ENCODE measurements around the gene ST13. TPM values are rescaled to one million over a fixed set of nuclear protein-coding genes. Genes with fewer than 3 reads are reported as not detected.
"Not testable (repeated sequence)": the region's sequence is repeated elsewhere in the genome, so short reads cannot be mapped to it uniquely, and the experiment has no call there.

The ST13 gene
- polyA plus RNA-seq, 1 donor (not counting 4 experiments of a cell fraction or from before 2014, with no cell fraction given): 185 TPM

GRCh38 chr22:40874016-40874415 lies 17.6 kb upstream of the ST13 start:
- peaks cover 8 to 10% of the 10 kb centered on the region in 2 experiments for H3K36me3 ChIP-seq (ENCODE audit: control insufficient read depth in 2 of 2, extremely low read depth in 1 of 2, insufficient read depth in 2 of 2, low read length in 2 of 2)
- TF ChIP-seq EZH2 (IDR thresholded peaks at IDR 0.05; ENCODE audit: low read length) (no peak), CTCF (optimal IDR thresholded peaks at IDR 0.05 in 1 of 3, IDR thresholded peaks at IDR 0.05 in 1 of 3, conservative IDR thresholded peaks at IDR 0.05 in 1 of 3; ENCODE audit: extremely low read depth in 1 of 3, insufficient read depth in 2 of 3, low read length in 3 of 3) (no peak)
- H3K79me2 ChIP-seq (ENCODE audit: control insufficient read depth, insufficient read depth, low read length): no peaks in the 10 kb centered on the region
- no peaks in the 10 kb centered on the region for H3K4me1 ChIP-seq (ENCODE audit: control insufficient read depth, extremely low read depth, insufficient read depth, low read length)
- FAIRE-seq: no peak
- H3K4me2 ChIP-seq (ENCODE audit: control insufficient read depth, extremely low read depth, insufficient read depth, low read depth, low read length): no peak overlapping the region
- no peak for DNase-seq (ENCODE audit: low read depth, low spot score)
- H2AFZ ChIP-seq (ENCODE audit: control insufficient read depth, low read length): no peak overlapping the region
- no peaks in the 10 kb centered on the region for H3K9me3 ChIP-seq (ENCODE audit: control insufficient read depth, low read depth, low read length)
- no peak overlapping the region for H3K9ac ChIP-seq (ENCODE audit: control insufficient read depth, extremely low read depth, insufficient read depth, low read length)
- no peaks in the 10 kb centered on the region for H4K20me1 ChIP-seq (ENCODE audit: control insufficient read depth, extremely low read depth, insufficient read depth, low read length)
- no peak overlapping the region for H3K27ac ChIP-seq (ENCODE audit: control insufficient read depth, insufficient read depth, low read length)
- H3K4me3 ChIP-seq (ENCODE audit: control insufficient read depth in 2 of 3, extremely low read depth in 1 of 3, insufficient read depth in 2 of 3, low read depth in 1 of 3, low read length in 3 of 3): no peak overlapping the region
- no peaks in the 10 kb centered on the region for H3K27me3 ChIP-seq (ENCODE audit: control insufficient read depth, extremely low read depth, insufficient read depth, low read length)
- no peaks in the 10 kb centered on the region for H3K9me1 ChIP-seq (ENCODE audit: control insufficient read depth, extremely low read depth, insufficient read depth, low read length)
- dilution Hi-C loops (cut with MboI; ENCODE audit: extremely low pct_ligation_motif_present, low sequenced_read_pairs): no loop called here

- H4K20me1 ChIP-seq (ENCODE audit: control insufficient read depth, extremely low read depth, insufficient read depth, low read length); H3K4me1 ChIP-seq (ENCODE audit: control insufficient read depth, extremely low read depth, insufficient read depth, low read length); H3K79me2 ChIP-seq (ENCODE audit: control insufficient read depth, insufficient read depth, low read length); H3K9me1 ChIP-seq (ENCODE audit: control insufficient read depth, extremely low read depth, insufficient read depth, low read length); dilution Hi-C loops (cut with MboI; ENCODE audit: extremely low pct_ligation_motif_present, low sequenced_read_pairs); H3K27me3 ChIP-seq (ENCODE audit: control insufficient read depth, extremely low read depth, insufficient read depth, low read length); H3K9me3 ChIP-seq (ENCODE audit: control insufficient read depth, low read depth, low read length); H3K36me3 ChIP-seq (ENCODE audit: control insufficient read depth in 2 of 2, extremely low read depth in 1 of 2, insufficient read depth in 2 of 2, low read length in 2 of 2); DNase-seq (ENCODE audit: low read depth, low spot score); H2AFZ ChIP-seq (ENCODE audit: control insufficient read depth, low read length); H3K4me2 ChIP-seq (ENCODE audit: control insufficient read depth, extremely low read depth, insufficient read depth, low read depth, low read length); H3K27ac ChIP-seq (ENCODE audit: control insufficient read depth, insufficient read depth, low read length); H3K9ac ChIP-seq (ENCODE audit: control insufficient read depth, extremely low read depth, insufficient read depth, low read length); H3K4me3 ChIP-seq (ENCODE audit: control insufficient read depth in 2 of 3, extremely low read depth in 1 of 3, insufficient read depth in 2 of 3, low read depth in 1 of 3, low read length in 3 of 3); FAIRE-seq: not testable (repeated sequence)
Measured at GRCh38 chr22:40868379-40868778, 11.9 kb upstream of the ST13 start.

- Histone ChIP-seq H3K9ac (ENCODE audit: control insufficient read depth, extremely low read depth, insufficient read depth, low read length) (no peak overlapping the region), H3K27ac (ENCODE audit: control insufficient read depth, insufficient read depth, low read length) (no peak overlapping the region), H3K9me1 (ENCODE audit: control insufficient read depth, extremely low read depth, insufficient read depth, low read length) (no peaks in the 10 kb centered on the region), H3K27me3 (ENCODE audit: control insufficient read depth, extremely low read depth, insufficient read depth, low read length) (no peaks in the 10 kb centered on the region), H3K4me2 (ENCODE audit: control insufficient read depth, extremely low read depth, insufficient read depth, low read depth, low read length) (no peak overlapping the region), H2AFZ (ENCODE audit: control insufficient read depth, low read length) (no peak overlapping the region), H3K9me3 (ENCODE audit: control insufficient read depth, low read depth, low read length) (no peaks in the 10 kb centered on the region), H4K20me1 (ENCODE audit: control insufficient read depth, extremely low read depth, insufficient read depth, low read length) (no peaks in the 10 kb centered on the region), H3K79me2 (ENCODE audit: control insufficient read depth, insufficient read depth, low read length) (peaks cover 20% of the 10 kb centered on the region), H3K4me3 (ENCODE audit: control insufficient read depth in 2 of 3, extremely low read depth in 1 of 3, insufficient read depth in 2 of 3, low read depth in 1 of 3, low read length in 3 of 3) (no peak overlapping the region), H3K36me3 (ENCODE audit: control insufficient read depth in 2 of 2, extremely low read depth in 1 of 2, insufficient read depth in 2 of 2, low read length in 2 of 2) (peaks cover 3 to 5% of the 10 kb centered on the region in 2 experiments), H3K4me1 (ENCODE audit: control insufficient read depth, extremely low read depth, insufficient read depth, low read length) (no peaks in the 10 kb centered on the region)
- TF ChIP-seq CTCF (optimal IDR thresholded peaks at IDR 0.05 in 1 of 3, IDR thresholded peaks at IDR 0.05 in 1 of 3, conservative IDR thresholded peaks at IDR 0.05 in 1 of 3; ENCODE audit: extremely low read depth in 1 of 3, insufficient read depth in 2 of 3, low read length in 3 of 3) (no peak), EZH2 (IDR thresholded peaks at IDR 0.05; ENCODE audit: low read length) (no peak)
- dilution Hi-C loops (cut with MboI; ENCODE audit: extremely low pct_ligation_motif_present, low sequenced_read_pairs): no loop called here
- DNase-seq (ENCODE audit: low read depth, low spot score) (no peak), FAIRE-seq (no peak)
Measured at GRCh38 chr22:40867109-40867508, 10.7 kb upstream of the ST13 start.
